Panc1 (cell line): Measurements from ENCODE around the gene CERS1. TPM values are rescaled to one million over a fixed set of nuclear protein-coding genes. Genes with fewer than 3 reads are reported as not detected.

Source experiments
- ATAC-seq: fragments of 200-7000 bp; cut with Tn5 transposase; 2 replicates; pipeline ENCODE4 v1.9.1; 2020; ENCODE audit warnings: mild to moderate bottlenecking, moderate library complexity
- BruUV-seq: library from RNA; stranded (reverse); fragments of 400-500 nt; replicated peaks from 2 replicates; lab custom pipeline; 2021; lab: Mats Ljungman, UMichigan
- CTCF ChIA-PET: fragments of 300-600 bp; sonication (Branson Sonifier 250); formaldehyde crosslinking; loops from one replicate; lab custom pipeline; 2022; ENCODE audit warnings: antibody characterized with exemption; lab: Charles Lee
- POLR2A ChIA-PET: fragments of 300-600 bp; sonication (Branson Sonifier 250); formaldehyde crosslinking; loops from one replicate; lab custom pipeline; 2022; ENCODE audit warnings: antibody characterized with exemption; lab: Charles Lee
- DNase-seq: peaks from one replicate; pipeline ENCODE4 v3.0.0-alpha.2; 2010; ENCODE audit warnings: low read depth, low spot score
- H3K27ac ChIP-seq: 2 replicates; pipeline ENCODE4 v1.5.1; 2011; ENCODE audit warnings: mild to moderate bottlenecking, low read length, inconsistent platforms
- H3K27me3 ChIP-seq: fragments of 200-500 bp; sonication (Bioruptor generic); 2 replicates; pipeline ENCODE4 v1.6.0; 2014; ENCODE audit warnings: low read length, inconsistent platforms; ENCODE audit not compliant: control insufficient read depth, insufficient read depth
- H3K36me3 ChIP-seq: fragments of 200-500 bp; sonication (Bioruptor generic); 2 replicates; pipeline ENCODE4 v1.5.1; 2014; ENCODE audit warnings: inconsistent platforms, mild to moderate bottlenecking, low read length, moderate library complexity; ENCODE audit not compliant: control insufficient read depth, insufficient read depth
- H3K4me1 ChIP-seq: 2 replicates; pipeline ENCODE4 v1.5.1; 2011; ENCODE audit warnings: inconsistent platforms, mild to moderate bottlenecking, low read length, moderate library complexity; ENCODE audit not compliant: control insufficient read depth, insufficient read depth
- H3K4me3 ChIP-seq, 2 experiments: 2 replicates each; pipeline ENCODE4 v1.5.1; 2011 to 2012; ENCODE audit warnings: low read depth in 2 of 2, low read length in 2 of 2, mild to moderate bottlenecking in 2 of 2, inconsistent platforms in 1 of 2, moderate library complexity in 1 of 2
- H3K9me3 ChIP-seq: fragments of 200-500 bp; sonication (Bioruptor generic); 2 replicates; pipeline ENCODE4 v1.5.1; 2014; ENCODE audit warnings: low read depth, mild to moderate bottlenecking, inconsistent platforms, low read length, moderate library complexity; ENCODE audit not compliant: control insufficient read depth, insufficient read depth
- POLR2AphosphoS5 ChIP-seq: IDR thresholded peaks from 2 replicates; pipeline ENCODE4 v1.6.1; 2012; ENCODE audit warnings: mild to moderate bottlenecking, low read depth, low read length, moderate library complexity
- REST ChIP-seq, 2 experiments: IDR thresholded peaks; 2 replicates each; pipeline ENCODE4 v1.6.1; 2011 to 2012; ENCODE audit warnings: low read depth in 2 of 2, control low read depth in 1 of 2, low read length in 1 of 2, mild to moderate bottlenecking in 1 of 2, moderate library complexity in 1 of 2; ENCODE audit not compliant: insufficient read depth in 1 of 2
- SIN3A ChIP-seq: IDR thresholded peaks from 2 replicates; pipeline ENCODE4 v1.6.1; 2012; ENCODE audit warnings: low read depth, mild to moderate bottlenecking, low read length, moderate library complexity, borderline replicate concordance; ENCODE audit not compliant: insufficient read depth
- TCF7L2 ChIP-seq: IDR thresholded peaks from 2 replicates; pipeline ENCODE4 v1.6.1; 2011; ENCODE audit warnings: mild to moderate bottlenecking, low read depth, low read length, inconsistent platforms
- in situ Hi-C: cut with HindIII; loops from 2 replicates; pipeline ENCODE4 v1.10.0; 2016; ENCODE audit warnings: low sequenced_read_pairs, low pct_unique_long_range_greater_than_20kb
- intact Hi-C: fragments of 100-400 bp; cut with micrococcal nuclease; formaldehyde crosslinking; loops from one replicate; pipeline ENCODE4 v1.10.0; 2022; ENCODE audit not compliant: unreplicated experiment
- total RNA-seq: library from RNA; stranded (reverse); gene quantifications from one replicate; pipeline ENCODE4 v1.2.1, GENCODE V29; 2021; ENCODE audit not compliant: unreplicated experiment
- TF ChIP-seq, protein P1 (sequence below): fragments of 450-650 bp; IDR thresholded peaks from 2 replicates; pipeline ENCODE4 v1.5.1; 2017; ENCODE audit warnings: mild to moderate bottlenecking

CERS1 gene
- total RNA-seq, 1 experiment from 2014 or later, result 4.5 TPM

- intact Hi-C loops, result no loop called here
- in situ Hi-C loops, result no loop called here
- ATAC-seq, result no peak
- no TSS peak for BruUV-seq
- Histone ChIP-seq H3K4me1 (no peaks in the 10 kb centered on the region), H3K4me3 (no peak overlapping the region), H3K36me3 (no peaks in the 10 kb centered on the region), H3K27me3 (no peaks in the 10 kb centered on the region), H3K9me3 (no peaks in the 10 kb centered on the region), H3K27ac (no peak overlapping the region)
- no peak for DNase-seq
- no peak for TF ChIP-seq TCF7L2
- TF ChIP-seq SIN3A, result no peak
- no peak for TF ChIP-seq POLR2AphosphoS5
- POLR2A ChIA-PET, result interaction anchor here (0.6 kb wide), 1 partner anchor 11 kb away, joined by 5 read pairs; no protein-coding TSS in a partner anchor
- CTCF ChIA-PET, result no interaction called here
Measured at GRCh38 chr19:18913466-18913865, 17.5 kb upstream of the CERS1 start.

GRCh38 chr19:18912933-18913332 is 17.0 kb upstream of the CERS1 start:
- no peak for ATAC-seq
- CTCF ChIA-PET, result no interaction called here
- in situ Hi-C loops, result no loop called here
- Histone ChIP-seq H3K36me3 (no peaks in the 10 kb centered on the region), H3K27me3 (no peaks in the 10 kb centered on the region), H3K9me3 (no peaks in the 10 kb centered on the region), H3K4me3 (no peak overlapping the region), H3K27ac (no peak overlapping the region), H3K4me1 (no peaks in the 10 kb centered on the region)
- intact Hi-C loops, result no loop called here
- no peak for DNase-seq
- no TSS peak for BruUV-seq
- POLR2A ChIA-PET, result interaction anchor here (0.6 kb wide), 1 partner anchor 11 kb away, joined by 5 read pairs; no protein-coding TSS in a partner anchor
- TF ChIP-seq SIN3A (no peak), REST (IDR thresholded peaks at IDR 0.05; ENCODE audit: insufficient read depth in 1 of 2, low read depth in 2 of 2, low read length in 1 of 2) (no peak), TCF7L2 (no peak), POLR2AphosphoS5 (no peak)
- TF ChIP-seq, protein P1, sequence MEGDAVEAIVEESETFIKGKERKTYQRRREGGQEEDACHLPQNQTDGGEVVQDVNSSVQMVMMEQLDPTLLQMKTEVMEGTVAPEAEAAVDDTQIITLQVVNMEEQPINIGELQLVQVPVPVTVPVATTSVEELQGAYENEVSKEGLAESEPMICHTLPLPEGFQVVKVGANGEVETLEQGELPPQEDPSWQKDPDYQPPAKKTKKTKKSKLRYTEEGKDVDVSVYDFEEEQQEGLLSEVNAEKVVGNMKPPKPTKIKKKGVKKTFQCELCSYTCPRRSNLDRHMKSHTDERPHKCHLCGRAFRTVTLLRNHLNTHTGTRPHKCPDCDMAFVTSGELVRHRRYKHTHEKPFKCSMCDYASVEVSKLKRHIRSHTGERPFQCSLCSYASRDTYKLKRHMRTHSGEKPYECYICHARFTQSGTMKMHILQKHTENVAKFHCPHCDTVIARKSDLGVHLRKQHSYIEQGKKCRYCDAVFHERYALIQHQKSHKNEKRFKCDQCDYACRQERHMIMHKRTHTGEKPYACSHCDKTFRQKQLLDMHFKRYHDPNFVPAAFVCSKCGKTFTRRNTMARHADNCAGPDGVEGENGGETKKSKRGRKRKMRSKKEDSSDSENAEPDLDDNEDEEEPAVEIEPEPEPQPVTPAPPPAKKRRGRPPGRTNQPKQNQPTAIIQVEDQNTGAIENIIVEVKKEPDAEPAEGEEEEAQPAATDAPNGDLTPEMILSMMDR, result no peak

- POLR2A ChIA-PET, result no interaction called here
- intact Hi-C loops, result no loop called here
- Histone ChIP-seq H3K9me3 (no peaks in the 10 kb centered on the region), H3K27me3 (no peaks in the 10 kb centered on the region), H3K36me3 (no peaks in the 10 kb centered on the region), H3K4me3 (no peak overlapping the region), H3K4me1 (no peaks in the 10 kb centered on the region), H3K27ac (no peak overlapping the region)
- DNase-seq (no peak), ATAC-seq (no peak)
- no TSS peak for BruUV-seq
- TF ChIP-seq SIN3A (no peak), REST (IDR thresholded peaks at IDR 0.05; ENCODE audit: insufficient read depth in 1 of 2, low read depth in 2 of 2, low read length in 1 of 2) (no peak), POLR2AphosphoS5 (no peak), TCF7L2 (no peak)
- TF ChIP-seq, protein P1, result no peak
- in situ Hi-C loops, result no loop called here
- CTCF ChIA-PET, result no interaction called here
Measured at GRCh38 chr19:18910801-18911436, 15.0 kb upstream of the CERS1 start.
